Astrocyte of the spinal cord (primary cell): ENCODE data around the gene CDCA7L.

Source experiments
- DNase-seq: peaks from one replicate; pipeline ENCODE4 v3.0.0; 2011; ENCODE audit warnings: low read depth, low spot score
- H3K4me3 ChIP-seq: 2 replicates; pipeline ENCODE4 v1.5.1; 2011; ENCODE audit warnings: low read depth, mild to moderate bottlenecking, low read length, moderate library complexity
- in situ Hi-C: cut with HindIII; loops from 2 replicates; pipeline ENCODE4 v1.10.0; 2017; ENCODE audit warnings: low sequenced_read_pairs
- TF ChIP-seq, protein P1 (sequence below): IDR thresholded peaks from 2 replicates; pipeline ENCODE4 v1.5.1; 2012; ENCODE audit warnings: low read depth, mild to moderate bottlenecking, low read length, inconsistent platforms

Gene CDCA7L

DNA sequence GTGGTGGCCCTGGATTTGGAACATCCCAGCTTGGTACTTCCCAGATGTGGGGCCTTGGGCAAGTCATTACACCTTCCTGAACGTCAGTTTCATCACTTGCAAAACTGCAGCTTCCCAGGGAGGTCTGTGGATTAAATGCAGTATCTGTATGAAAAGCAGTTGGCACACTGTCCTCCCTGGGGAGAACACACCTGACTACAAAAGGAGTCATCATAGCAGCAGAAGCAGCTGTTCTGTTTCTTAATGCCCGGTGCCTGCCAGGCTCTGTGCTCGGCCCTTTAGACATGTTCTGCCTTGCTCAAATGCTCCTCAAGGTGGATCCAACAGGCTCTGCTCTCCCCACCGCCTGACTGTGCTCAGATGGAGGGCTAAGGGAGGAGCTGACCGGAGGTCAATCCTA lies 31.0 kb downstream of the CDCA7L start:
- H3K4me3 ChIP-seq: no peak overlapping the region
- TF ChIP-seq, protein P1, sequence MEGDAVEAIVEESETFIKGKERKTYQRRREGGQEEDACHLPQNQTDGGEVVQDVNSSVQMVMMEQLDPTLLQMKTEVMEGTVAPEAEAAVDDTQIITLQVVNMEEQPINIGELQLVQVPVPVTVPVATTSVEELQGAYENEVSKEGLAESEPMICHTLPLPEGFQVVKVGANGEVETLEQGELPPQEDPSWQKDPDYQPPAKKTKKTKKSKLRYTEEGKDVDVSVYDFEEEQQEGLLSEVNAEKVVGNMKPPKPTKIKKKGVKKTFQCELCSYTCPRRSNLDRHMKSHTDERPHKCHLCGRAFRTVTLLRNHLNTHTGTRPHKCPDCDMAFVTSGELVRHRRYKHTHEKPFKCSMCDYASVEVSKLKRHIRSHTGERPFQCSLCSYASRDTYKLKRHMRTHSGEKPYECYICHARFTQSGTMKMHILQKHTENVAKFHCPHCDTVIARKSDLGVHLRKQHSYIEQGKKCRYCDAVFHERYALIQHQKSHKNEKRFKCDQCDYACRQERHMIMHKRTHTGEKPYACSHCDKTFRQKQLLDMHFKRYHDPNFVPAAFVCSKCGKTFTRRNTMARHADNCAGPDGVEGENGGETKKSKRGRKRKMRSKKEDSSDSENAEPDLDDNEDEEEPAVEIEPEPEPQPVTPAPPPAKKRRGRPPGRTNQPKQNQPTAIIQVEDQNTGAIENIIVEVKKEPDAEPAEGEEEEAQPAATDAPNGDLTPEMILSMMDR: no peak
- DNase-seq: no peak
- in situ Hi-C loops: no loop called here

DNA sequence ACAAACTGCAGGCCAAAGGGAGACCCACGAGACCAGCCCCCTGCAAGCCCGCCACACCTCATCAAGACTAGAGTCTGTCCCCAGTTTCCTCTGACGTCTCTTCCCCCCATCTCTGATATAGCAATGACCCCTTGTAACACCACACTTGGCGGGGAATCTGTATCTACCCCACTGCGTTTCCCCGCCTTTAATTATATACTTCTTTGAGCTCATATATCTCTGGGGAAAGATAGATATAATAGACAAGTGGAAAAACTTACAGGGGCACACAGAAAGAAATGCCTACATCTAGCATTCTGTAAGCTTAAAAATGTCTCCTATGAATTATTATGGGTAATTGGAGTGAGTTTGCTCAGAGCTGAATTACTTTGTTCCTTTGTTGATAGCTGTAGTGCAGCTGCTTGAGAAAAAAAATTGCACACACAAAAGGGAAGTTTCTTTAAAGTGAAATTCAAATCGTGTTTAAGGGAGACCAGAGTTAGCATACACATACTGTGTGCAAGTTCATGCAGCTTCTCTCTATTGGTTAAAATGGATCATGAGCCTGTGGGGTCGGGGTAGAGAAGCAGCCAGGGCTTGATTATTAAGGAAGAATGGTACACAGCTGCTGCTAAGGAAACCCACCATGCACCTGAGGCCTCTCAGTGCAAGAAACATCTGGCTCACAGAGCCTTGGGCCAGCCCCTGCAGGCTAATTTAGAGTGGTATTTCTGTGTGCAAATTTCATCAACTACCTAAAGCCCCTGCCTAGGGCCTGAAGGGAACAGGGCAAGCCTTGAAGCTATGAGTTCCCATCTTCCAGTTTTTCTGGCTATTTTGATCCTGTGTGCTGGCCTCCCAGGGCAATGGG lies 32.5 kb downstream of the CDCA7L start:
- in situ Hi-C loops: no loop called here
- no peak overlapping the region for H3K4me3 ChIP-seq
- DNase-seq: no peak
- TF ChIP-seq, protein P1: no peak

DNA sequence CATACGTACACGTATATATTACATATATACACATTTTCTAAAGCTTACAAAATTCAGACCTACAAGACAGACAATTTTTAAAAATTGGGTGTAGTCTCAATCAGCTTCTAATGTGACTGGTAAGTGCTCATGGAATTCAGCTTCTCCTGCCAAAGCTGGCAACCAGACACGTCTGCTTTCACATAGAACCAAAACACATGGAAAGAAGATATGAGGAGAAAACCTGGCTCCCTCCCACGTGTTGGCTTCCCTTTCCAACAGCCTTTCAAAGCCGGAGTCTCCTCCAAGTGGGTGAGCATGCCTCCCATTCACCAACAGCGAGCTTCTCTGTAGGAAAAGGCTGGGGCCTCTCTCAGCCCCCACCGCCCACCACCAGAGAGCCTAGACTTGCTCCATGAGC lies 33.4 kb downstream of the CDCA7L start:
- TF ChIP-seq, protein P1: no peak
- no peak overlapping the region for H3K4me3 ChIP-seq
- in situ Hi-C loops: no loop called here
- peak; percentile 29 for DNase-seq

DNA sequence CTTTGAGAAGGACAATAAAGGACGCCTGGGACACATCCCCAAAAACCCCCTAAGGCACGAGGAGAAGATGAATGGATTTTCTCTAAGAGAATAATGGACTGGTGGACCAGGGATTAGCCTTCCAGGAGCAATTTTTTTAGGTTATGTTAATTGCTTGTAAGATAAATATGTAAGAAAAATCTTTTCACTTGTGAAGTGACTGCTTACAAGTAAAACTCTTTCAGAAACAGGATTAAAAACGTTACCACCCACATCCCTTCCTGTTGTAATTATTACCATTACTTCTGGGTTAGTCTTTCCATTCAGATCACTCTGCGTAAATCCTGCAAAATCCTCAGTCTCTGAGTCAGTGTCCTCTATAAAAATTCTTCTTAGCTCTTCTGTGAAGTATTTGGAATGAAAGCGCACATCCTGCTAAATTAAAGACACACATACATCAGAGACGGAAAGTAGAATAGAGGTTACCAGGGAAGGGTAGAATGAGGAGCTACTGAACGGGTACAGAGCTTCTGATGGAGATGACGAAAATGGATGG lies 34.3 kb downstream of the CDCA7L start:
- TF ChIP-seq, protein P1: no peak
- peak; percentile 22 for DNase-seq
- H3K4me3 ChIP-seq: no peak overlapping the region
- in situ Hi-C loops: no loop called here

- TF ChIP-seq, protein P1: no peak
- no peak for DNase-seq
- in situ Hi-C loops: no loop called here
- H3K4me3 ChIP-seq: no peak overlapping the region
Observed at GRCh38 chr7:21910253-21910652, 35.4 kb downstream of the CDCA7L start.

DNA sequence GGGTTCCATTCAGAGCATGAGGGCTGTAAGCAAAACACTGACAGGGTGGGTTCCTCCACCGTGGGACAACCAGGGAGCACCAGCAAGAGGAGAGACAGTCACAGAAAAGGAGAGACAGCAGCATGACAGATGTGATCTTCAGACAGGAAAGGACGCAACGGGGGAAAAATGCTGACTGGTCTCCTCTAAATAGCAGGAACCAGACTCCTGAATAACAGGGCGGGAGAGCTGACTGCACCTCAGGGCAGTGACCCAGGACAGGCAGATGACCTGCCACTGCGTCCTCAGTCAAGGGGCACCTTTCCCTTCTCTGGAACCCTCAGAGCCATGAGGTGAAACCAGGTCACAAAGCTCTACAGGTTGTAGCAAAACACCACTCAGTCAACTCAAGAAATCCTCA lies 37.0 kb downstream of the CDCA7L start:
- in situ Hi-C loops: no loop called here
- no peak overlapping the region for H3K4me3 ChIP-seq
- TF ChIP-seq, protein P1: no peak
- no peak for DNase-seq
